HG03432 (cell line): ENCODE results near the gene MED12L.
"Not testable (repeated sequence)": the region's sequence is repeated elsewhere in the genome, so short reads cannot be mapped to it uniquely, and the experiment has no call there.

Experiments used
- ATAC-seq: cut with Tn5 transposase; IDR thresholded peaks from one replicate; pipeline ENCODE4 v1.9.1; 2021; ENCODE audit warnings: mild to moderate bottlenecking, moderate library complexity; ENCODE audit not compliant: unreplicated experiment

Gene MED12L, protein sequence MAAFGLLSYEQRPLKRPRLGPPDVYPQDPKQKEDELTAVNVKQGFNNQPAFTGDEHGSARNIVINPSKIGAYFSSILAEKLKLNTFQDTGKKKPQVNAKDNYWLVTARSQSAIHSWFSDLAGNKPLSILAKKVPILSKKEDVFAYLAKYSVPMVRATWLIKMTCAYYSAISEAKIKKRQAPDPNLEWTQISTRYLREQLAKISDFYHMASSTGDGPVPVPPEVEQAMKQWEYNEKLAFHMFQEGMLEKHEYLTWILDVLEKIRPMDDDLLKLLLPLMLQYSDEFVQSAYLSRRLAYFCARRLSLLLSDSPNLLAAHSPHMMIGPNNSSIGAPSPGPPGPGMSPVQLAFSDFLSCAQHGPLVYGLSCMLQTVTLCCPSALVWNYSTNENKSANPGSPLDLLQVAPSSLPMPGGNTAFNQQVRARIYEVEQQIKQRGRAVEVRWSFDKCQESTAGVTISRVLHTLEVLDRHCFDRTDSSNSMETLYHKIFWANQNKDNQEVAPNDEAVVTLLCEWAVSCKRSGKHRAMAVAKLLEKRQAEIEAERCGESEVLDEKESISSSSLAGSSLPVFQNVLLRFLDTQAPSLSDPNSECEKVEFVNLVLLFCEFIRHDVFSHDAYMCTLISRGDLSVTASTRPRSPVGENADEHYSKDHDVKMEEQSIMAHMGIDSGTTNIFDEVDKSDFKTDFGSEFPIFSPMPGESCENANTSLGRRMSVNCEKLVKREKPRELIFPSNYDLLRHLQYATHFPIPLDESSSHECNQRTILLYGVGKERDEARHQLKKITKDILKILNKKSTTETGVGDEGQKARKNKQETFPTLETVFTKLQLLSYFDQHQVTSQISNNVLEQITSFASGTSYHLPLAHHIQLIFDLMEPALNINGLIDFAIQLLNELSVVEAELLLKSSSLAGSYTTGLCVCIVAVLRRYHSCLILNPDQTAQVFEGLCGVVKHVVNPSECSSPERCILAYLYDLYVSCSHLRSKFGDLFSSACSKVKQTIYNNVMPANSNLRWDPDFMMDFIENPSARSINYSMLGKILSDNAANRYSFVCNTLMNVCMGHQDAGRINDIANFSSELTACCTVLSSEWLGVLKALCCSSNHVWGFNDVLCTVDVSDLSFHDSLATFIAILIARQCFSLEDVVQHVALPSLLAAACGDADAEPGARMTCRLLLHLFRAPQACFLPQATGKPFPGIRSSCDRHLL (N-terminal part only)

DNA sequence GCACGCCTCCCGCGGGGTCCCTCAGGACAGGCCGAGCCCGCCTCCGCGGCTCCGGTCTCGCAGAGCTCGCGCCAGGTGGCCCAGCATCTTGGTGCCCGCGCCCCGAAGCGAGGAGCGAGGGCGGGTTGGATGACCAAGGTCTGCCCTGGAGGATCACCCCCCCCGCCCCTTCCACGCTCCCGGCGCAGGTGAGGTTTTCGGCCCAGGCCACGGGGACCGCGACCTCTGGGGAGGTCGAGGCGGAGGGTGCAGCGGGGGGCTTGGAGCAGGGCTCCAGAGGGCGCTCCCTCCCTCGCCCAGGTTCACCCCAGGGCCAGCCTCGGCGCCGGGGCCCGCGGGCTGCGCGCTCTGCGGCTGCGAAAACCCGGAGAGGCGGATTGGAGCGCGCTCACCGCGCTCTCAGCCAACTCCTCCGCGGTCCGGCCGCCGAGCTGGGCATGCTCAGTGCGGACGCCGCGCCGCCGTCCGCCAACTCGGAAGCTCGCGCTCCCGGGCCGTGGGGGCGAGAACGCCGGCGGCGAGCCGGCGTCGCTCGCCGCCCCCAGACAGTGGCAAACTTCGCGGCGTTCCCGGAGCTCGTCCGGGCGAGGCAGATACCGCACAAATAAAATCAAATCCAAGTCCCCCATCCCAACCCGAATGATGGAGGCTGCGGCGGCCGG, at the start of gene MED12L:
TSS of gene MED12L (plus strand) at position 438 of the 662 bp plus-strand sequence. CDS start 1,263 bp downstream, outside the sequence.
- ATAC-seq: peak; percentile 72

GRCh38 chr3:151037746-151038477, 47.6 kb upstream of the MED12L start:
- no peak for ATAC-seq

GRCh38 chr3:151044706-151045105, 40.8 kb upstream of the MED12L start:
- no peak for ATAC-seq

DNA sequence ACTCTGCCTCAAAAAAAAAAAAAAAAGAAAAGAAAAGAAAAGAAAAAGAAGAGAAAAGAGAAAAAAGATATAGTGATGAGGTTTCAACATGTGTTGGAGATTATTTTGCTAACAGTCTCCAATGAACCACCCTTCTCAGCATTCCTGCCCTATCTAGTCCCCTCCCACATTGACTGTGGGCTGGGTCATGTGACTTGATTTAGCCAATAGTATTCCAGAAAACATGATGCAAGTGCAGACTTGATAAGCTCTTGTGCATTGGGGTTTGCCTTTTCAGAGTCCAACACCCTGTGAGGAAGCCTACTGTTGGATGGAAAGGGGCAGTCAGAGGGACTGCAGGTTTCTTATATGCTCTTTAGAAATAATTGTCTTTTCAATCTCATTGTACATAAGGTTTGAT, 37.8 kb upstream of the MED12L start:
- no peak for ATAC-seq

DNA sequence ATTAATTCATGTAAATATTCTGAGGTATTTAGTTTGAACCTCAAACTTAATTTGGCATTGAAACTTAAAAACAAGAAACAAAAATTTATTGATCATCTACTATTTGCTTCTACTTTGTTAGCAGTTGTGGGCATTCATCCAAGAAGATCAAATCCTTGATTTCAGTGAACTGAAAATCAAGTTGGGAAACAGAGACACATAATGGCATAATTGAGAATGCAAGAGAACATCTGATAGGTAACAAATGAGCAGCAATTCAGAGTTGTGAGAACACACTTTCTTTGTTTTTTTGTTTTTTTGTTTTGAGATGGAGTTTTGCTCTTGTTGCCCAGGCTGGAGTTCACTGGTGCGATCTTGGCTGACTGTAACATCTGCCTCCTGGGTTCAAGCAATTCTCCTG, 33.9 kb upstream of the MED12L start:
- ATAC-seq: no peak

DNA sequence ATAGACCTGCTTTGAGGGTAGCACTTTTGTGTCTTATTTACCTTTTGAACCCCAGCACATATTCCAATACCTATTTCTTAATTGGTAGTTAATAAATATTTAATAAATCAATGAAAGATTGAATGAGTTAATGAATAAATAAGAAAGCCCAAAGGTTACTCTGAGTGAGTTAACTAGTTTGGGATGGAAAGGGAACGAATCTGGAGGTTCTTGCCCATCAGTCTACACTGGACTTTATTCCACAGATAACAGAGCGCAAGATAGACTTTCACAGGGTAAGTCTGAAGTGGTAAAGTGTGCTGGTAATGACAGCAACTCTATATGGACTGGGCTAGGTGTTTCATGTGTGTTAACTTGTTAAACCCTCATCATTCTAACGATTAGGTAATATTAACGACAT, 33.1 kb upstream of the MED12L start:
- ATAC-seq: no peak

- no peak for ATAC-seq
Observed at GRCh38 chr3:151052756-151053155, 32.7 kb upstream of the MED12L start.

GRCh38 chr3:151058740-151059139, 26.7 kb upstream of the MED12L start:
- no peak for ATAC-seq

GRCh38 chr3:151062611-151063010, 22.9 kb upstream of the MED12L start:
- no peak for ATAC-seq

DNA sequence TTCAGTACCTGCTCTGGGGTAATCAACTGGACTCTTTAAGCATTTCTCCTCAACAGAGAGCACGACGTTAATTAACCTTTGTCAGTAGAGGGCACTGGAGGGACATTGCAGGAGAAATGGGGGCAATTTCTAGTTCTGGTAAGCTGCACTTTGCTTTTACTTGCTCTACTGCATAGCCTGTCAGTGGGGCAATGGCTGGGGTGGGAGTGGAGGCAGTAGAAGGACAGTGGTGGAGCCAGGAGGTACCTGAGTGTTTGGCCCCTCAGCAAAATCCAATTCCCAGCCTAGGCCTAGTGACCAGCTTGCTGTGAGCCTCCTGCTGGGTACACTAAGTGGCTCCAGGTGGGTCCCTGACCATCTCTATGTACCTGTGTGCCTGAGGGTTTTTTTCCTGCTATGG, 18.3 kb upstream of the MED12L start:
- ATAC-seq: peak; percentile 62

DNA sequence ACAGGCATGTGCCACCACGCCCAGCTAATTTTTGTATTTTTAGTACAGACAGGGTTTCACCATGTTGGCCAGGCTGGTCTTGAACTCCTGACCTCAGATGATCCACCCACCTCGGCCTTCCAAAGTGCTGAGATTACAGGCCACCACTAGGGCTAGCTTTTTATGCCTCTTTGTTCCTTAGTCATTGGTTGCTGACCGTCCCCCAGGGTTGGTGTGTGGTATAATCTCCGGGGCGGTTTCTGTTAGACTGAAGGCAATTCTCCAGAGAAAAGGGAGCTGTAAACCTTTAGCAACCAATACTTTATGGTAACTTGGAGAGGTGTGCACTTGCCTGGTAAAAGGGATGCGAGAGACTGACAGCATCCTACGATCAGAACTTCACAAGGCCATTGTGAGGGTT, 12.6 kb upstream of the MED12L start:
- ATAC-seq: not testable (repeated sequence)

DNA sequence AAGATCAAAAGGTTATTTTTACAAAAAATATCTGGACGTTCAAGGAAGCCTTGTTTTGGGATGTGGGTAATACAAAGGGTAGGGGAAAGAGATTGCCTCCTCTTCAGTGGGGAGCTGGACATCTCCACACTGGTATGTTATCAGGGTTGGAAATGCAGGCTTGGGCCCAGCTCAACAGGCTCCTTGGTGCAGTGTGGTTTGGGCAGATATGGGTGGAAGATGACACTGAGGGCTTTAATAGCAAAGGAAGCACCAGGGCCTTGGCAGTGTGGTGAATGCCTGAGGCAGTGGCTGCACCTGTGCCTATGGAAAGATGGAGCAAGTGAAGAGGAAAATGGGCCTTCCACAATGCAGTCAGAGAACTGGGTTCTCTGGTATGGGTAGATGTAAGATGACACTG, 11.2 kb upstream of the MED12L start:
- no peak for ATAC-seq

DNA sequence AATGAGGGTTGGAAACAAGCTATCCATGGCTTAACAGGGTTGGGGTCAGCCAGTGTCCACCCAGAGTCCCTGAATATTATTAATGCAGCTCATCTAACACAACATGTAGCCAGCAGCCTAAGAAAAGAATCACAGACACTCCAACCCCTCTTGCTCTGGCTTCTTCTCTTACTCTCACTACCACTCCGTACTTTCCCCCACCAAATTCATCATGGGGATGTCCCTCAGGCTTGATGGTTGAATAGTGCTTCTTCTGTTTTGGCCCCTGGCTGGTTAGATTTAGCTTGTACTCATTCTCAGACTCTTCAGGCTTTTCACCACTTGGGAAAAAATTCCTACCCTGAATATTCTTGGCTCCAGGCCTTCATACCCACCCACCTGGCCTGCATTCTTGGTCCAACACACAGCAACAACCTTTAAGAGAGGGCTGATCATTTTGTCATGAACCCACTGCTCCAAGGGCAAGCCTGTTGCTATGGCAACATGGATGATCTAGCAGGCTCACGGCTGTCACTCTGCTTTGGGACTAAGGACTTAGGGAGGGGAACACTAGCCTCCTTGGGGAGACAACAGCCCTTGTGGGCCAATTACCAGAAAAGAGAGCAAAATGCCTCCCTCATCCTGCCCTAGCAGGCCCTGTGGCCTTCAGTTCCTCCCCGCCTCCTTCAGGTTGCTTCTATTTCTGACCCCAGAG, 9.4 kb upstream of the MED12L start:
- no peak for ATAC-seq

GRCh38 chr3:151076626-151077025, 8.8 kb upstream of the MED12L start:
- no peak for ATAC-seq

GRCh38 chr3:151081082-151081481, 4.4 kb upstream of the MED12L start:
- not testable (repeated sequence) for ATAC-seq

GRCh38 chr3:151082880-151083838, 2.3 kb upstream of the MED12L start:
- ATAC-seq: no peak

DNA sequence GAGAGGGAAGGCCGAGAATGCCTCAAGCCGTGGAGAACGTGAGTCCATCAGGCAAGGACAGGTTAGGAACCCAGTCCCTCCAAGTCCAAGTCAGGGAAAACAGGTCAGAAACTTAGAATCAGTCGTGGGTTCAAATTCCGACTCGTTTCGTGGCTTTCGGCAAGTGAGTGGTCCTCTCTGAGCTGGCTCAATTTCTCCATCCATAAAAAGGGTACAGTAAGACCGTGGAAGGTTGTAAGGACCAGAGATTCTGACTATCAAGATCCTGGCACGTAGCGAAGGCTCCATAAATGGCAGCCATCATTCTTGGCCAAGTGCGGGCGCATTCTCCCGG, 604 bp upstream of the MED12L start:
- ATAC-seq: no peak

DNA sequence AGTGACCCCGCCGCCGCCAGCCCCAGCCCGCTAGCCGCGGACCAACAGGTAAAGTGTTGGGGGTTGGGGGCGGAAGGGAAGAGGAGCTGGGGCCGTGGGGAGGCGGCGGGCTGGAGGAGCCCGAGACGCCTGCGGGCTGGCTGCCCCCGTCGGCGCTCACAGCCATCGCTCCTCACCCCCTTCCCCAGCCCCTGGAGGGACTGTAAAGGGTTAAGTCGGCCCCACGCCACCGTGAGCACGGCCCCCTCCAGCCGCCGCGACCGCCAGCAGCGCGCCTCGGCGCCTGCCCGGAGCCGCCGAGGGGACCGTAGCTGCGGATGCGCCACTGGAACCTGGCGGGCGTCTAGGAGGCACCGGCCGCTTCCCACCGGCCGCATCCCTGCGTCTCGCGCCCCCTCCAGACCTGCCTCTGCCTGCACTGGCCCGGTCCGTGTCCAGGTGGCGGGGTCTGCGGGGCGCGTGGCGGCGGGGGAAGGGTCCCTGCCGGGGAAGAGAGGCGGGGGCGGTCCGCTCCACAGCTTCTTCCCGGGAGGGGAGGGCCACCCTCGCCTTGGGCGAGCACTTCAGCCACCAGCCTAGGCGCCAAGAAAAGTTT, 522 bp downstream of the MED12L start:
- ATAC-seq: peak; percentile 24
